ENCODE results near the gene JPH3. TPM values are rescaled to one million over a fixed set of nuclear protein-coding genes. Genes with fewer than 3 reads are reported as not detected.
"Not testable (repeated sequence)": the region's sequence is repeated elsewhere in the genome, so short reads cannot be mapped to it uniquely, and the experiment has no call there.

JPH3 gene
- total RNA-seq, 6 experiments from 2014 or later, result not detected

- DNase-seq, result no peak
- no peaks in the 10 kb centered on the region for H3K9me3 Mint-ChIP-seq
- peaks cover 12% of the 10 kb centered on the region for H3K36me3 Mint-ChIP-seq (ENCODE audit: low read depth)
- H3K27me3 Mint-ChIP-seq (ENCODE audit: insufficient read depth), result peaks cover 2% of the 10 kb centered on the region; the same call in 1 of the 2 replicates
- H3K4me3 Mint-ChIP-seq, result no peak overlapping the region
- H3K4me1 Mint-ChIP-seq (ENCODE audit: low read depth), result peaks cover 8% of the 10 kb centered on the region; the same call in 1 of the 2 replicates
- H3K27ac Mint-ChIP-seq, result no peak overlapping the region
- TF ChIP-seq, protein P1, sequence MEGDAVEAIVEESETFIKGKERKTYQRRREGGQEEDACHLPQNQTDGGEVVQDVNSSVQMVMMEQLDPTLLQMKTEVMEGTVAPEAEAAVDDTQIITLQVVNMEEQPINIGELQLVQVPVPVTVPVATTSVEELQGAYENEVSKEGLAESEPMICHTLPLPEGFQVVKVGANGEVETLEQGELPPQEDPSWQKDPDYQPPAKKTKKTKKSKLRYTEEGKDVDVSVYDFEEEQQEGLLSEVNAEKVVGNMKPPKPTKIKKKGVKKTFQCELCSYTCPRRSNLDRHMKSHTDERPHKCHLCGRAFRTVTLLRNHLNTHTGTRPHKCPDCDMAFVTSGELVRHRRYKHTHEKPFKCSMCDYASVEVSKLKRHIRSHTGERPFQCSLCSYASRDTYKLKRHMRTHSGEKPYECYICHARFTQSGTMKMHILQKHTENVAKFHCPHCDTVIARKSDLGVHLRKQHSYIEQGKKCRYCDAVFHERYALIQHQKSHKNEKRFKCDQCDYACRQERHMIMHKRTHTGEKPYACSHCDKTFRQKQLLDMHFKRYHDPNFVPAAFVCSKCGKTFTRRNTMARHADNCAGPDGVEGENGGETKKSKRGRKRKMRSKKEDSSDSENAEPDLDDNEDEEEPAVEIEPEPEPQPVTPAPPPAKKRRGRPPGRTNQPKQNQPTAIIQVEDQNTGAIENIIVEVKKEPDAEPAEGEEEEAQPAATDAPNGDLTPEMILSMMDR (IDR thresholded peaks at IDR 0.05), result no peak
Measured at GRCh38 chr16:87713451-87714229, 111.3 kb downstream of the JPH3 start.

- H3K27me3 Mint-ChIP-seq (ENCODE audit: insufficient read depth), result peaks cover 2% of the 10 kb centered on the region; the same call in 1 of the 2 replicates
- peaks cover 12% of the 10 kb centered on the region for H3K36me3 Mint-ChIP-seq (ENCODE audit: low read depth)
- H3K27ac Mint-ChIP-seq, result peak overlapping the region; percentile 81
- no peak overlapping the region; the same call in 1 of the 2 replicates for H3K4me3 Mint-ChIP-seq
- no peaks in the 10 kb centered on the region for H3K9me3 Mint-ChIP-seq
- TF ChIP-seq, protein P1 (IDR thresholded peaks at IDR 0.05), result no peak
- peaks cover 8% of the 10 kb centered on the region; the same call in 1 of the 2 replicates for H3K4me1 Mint-ChIP-seq (ENCODE audit: low read depth)
- DNase-seq, result no peak
Measured at GRCh38 chr16:87715231-87715630, 112.9 kb downstream of the JPH3 start.

DNA sequence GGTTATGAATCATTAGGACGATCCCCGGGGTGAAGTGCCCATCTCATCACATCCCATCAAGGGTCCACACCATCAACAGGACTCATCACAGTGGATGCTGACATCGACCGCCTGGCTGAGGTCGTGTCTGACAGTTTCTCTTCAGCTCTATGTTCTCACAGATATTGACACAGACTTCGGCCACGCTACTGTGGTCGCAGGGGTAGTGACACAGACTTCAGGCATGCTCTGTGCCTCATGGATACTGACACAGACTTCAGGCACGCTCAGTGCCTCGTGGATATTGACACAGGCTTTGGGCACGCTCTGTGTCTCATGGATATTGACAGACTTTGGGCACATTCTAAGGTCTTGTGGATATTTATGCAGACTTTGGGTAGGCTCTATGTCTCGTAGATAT lies 113.3 kb downstream of the JPH3 start:
- no peak for DNase-seq
- peaks cover 12% of the 10 kb centered on the region for H3K36me3 Mint-ChIP-seq (ENCODE audit: low read depth)

GRCh38 chr16:87718831-87719230 lies 116.5 kb downstream of the JPH3 start:
- H3K9me3 Mint-ChIP-seq, H3K27ac Mint-ChIP-seq: not testable (repeated sequence)

More for the DNA sequence above, 113.3 kb downstream of the JPH3 start:
- no peak overlapping the region; the same call in 1 of the 2 replicates for H3K4me3 Mint-ChIP-seq
- peak overlapping the region; percentile 81 for H3K27ac Mint-ChIP-seq
- peaks cover 8% of the 10 kb centered on the region; the same call in 1 of the 2 replicates for H3K4me1 Mint-ChIP-seq (ENCODE audit: low read depth)
- TF ChIP-seq, protein P1 (IDR thresholded peaks at IDR 0.05), result no peak
- H3K27me3 Mint-ChIP-seq (ENCODE audit: insufficient read depth), result peaks cover 2% of the 10 kb centered on the region; the same call in 1 of the 2 replicates
- H3K9me3 Mint-ChIP-seq, result no peaks in the 10 kb centered on the region

GRCh38 chr16:87720446-87720845 lies 118.1 kb downstream of the JPH3 start:
- TF ChIP-seq, protein P1 (IDR thresholded peaks at IDR 0.05), result no peak
- Mint-ChIP-seq H3K27ac (no peak overlapping the region), H3K36me3 (ENCODE audit: low read depth) (peaks cover 31% of the 10 kb centered on the region), H3K9me3 (no peaks in the 10 kb centered on the region), H3K4me1 (ENCODE audit: low read depth) (peaks cover 9% of the 10 kb centered on the region), H3K4me3 (no peak overlapping the region), H3K27me3 (ENCODE audit: insufficient read depth) (peaks cover 2% of the 10 kb centered on the region; the same call in 1 of the 2 replicates)
- DNase-seq, result no peak

More at GRCh38 chr16:87718831-87719230, 116.5 kb downstream of the JPH3 start:
- not testable (repeated sequence) for DNase-seq; H3K4me3 Mint-ChIP-seq; H3K27me3 Mint-ChIP-seq (ENCODE audit: insufficient read depth)
- peaks cover 12% of the 10 kb centered on the region for H3K4me1 Mint-ChIP-seq (ENCODE audit: low read depth)
- H3K36me3 Mint-ChIP-seq (ENCODE audit: low read depth), result peaks cover 23% of the 10 kb centered on the region
